Stimulated activated naive CD4-positive, alpha-beta T cell (primary cell): ENCODE results near the gene LAMA2.

Experiments
- DNase-seq, 6 experiments: peaks; one replicate each; lab custom pipeline; 2025; lab: John Stamatoyannopoulos, UW

LAMA2 gene

DNA sequence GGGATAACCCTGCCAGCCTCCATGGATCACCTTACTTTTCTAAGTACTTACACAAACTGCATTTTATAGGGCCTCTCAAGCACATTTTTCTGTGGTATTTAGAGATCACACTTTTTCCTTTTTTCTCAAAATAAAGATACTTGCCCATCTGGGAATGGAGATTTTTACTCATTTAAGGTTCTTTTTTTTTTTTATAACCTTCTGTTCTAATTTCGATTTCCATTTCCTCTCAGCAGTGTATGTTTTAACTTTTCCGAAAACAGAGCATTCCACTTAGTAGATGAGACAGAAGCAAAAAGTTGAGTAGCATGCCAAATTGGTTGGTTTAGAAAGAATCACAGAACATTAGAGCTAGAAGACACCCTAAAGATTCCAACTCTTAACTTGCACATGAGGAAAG is 612.7 kb downstream of the LAMA2 start:
- DNase-seq, result no peak

DNA sequence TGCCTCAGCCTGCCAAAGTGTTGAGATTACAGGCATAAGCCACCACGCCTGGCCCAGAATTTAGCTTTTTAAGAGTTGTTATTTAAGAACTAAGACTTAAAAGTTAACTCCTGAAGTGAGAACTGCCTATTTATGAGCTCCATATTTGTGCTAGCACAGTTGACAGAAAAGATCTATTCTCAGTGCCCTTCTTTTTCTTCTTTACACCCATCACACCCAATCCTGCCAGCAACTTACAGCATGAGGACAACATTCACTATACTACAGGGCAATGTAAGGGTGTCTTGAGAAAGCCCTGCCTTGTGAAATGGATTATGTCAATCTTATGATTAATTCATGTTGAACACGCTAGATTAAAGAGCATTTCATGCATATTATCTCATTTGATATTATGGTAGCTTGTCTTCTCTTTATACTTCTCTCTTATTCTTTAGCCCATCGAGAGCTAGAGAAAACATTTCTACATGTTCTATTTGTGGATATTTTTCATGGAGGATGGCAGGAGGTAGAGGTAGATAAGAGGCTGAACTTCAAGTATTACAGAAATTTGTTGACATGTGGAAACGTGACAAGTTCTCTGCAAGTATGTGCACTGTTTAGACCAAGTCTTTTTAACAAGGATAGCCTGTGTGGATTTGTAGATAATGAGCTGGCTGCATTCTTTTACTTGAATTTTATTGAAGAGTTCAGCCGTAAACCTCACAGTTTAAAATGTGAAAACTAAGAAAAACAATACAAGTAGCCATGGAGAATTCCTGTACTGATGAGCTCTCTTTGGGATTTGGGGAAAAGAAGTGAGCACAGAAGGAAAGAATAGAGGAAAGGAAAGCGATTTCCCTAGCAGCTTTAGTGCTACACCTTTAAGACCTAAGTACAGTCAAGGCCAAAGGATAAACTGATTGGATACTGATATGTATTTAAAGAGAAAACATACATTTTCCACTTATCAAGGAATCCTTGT is 614.8 kb downstream of the LAMA2 start:
- DNase-seq, result no peak

DNA sequence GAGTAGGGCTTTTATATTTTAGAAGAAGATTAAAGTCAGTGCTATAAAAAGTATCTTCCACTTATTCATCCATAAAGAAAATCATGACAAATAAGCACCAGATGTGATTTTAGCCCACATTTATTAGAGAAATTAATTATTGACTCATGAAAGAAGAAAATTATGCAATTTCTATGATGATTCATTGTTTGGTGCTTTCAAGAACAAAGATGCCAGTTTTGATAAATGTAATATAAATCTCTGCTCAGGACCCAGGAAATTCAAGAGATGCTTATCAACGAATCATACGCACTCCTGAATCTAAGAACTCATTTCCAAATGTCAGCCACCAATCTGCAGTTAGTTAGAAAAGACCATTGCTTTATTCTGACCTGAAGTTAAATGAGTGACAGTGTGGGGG is 615.6 kb downstream of the LAMA2 start:
- DNase-seq, result no peak

DNA sequence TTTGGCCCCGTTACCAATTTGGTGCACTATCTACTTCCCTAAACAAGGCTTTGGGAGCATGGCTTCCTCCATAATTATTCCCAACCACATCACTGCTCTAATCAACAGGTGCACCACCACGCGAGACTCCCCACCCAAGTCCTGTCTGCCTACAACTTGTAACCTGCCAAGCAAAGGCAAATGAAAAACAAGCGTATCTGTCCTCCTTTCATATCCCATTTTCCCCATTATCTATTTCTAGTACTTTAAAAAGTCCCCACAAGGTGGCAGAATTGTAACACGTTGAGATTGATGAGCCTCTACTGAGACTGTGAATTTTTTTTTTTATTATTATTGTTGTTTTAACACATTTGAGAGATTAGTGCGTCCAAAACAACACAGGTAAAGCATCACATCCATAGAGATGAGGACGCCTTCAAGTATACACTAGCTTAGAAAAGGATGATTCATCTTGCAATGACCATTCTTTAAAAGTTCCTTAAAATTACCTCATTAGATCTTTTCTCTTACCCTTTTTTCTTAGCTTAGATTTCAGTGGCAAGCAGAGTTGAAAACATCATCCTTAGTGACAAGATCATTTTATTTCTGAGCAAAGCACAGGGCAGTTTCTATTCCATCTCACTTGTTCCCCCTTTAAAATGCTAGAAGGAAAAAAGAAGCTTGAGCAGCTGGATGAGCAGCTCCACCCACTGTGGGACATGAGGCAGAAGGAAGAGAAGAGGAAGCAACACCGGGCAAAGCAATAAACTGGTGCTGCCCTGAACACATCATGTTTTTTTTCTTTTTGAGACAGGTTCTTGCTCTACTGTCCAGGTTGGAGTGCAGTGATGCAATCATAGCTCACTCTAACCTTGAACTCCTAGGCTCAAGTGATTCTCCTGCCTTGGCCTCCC is 616.3 kb downstream of the LAMA2 start:
- DNase-seq, result peak in 4 of 6 experiments; percentile 2 to 64 (median 50)

DNA sequence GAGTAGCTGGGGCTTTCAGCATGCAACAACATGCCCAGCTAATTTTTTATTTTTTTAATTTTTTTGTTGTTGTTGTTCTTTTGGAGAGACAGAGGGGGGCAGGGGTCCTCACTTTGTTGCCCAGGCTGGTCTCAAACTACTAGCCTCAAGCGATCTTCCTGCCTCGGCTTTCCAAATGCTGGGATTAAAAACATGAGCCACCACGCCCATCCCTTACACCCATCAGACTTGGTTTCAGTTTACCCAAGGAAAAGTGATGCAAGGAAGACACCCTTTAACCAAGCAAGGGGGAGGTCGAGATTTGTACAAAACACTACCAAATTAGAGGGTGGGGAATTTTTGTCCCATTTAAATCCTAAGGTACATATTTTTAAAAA is 616.9 kb downstream of the LAMA2 start:
- no peak for DNase-seq

DNA sequence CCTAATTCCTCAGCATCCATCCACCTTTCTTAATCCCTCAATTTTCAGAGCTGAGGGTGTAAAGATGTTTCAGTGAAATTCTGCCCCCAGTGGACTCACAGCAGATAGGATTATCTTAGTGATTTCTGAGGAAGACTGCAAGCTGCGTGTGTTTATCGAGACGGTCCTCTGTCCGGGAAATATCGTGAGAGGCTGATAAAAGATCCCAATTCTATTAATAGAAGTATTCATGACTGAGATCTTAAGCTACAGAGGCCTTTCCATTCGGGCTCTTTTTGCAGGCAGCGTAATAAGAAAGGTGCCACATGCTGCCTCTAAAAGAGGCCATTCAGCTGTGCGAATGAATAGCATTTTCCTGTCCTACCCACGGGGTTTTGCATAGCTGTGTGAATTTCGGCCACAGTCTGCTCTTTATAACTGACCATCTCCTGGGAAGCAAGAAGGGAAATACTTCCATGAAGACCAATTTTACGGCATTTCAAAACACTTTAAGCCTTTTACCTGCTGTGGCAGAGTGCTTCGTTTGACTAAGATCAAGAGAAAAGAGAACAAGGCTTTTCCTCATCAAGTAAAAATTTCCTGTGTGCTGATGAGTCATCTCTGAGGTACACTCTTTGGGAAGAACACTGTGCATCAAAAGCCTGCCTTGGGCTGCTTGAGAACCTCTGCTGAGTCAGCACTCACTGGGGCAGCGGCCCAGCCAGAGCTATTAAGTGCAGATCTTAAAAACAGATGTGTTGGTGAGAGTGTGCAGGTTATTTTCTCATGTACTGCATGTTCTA is 618.2 kb downstream of the LAMA2 start:
- DNase-seq, result no peak

DNA sequence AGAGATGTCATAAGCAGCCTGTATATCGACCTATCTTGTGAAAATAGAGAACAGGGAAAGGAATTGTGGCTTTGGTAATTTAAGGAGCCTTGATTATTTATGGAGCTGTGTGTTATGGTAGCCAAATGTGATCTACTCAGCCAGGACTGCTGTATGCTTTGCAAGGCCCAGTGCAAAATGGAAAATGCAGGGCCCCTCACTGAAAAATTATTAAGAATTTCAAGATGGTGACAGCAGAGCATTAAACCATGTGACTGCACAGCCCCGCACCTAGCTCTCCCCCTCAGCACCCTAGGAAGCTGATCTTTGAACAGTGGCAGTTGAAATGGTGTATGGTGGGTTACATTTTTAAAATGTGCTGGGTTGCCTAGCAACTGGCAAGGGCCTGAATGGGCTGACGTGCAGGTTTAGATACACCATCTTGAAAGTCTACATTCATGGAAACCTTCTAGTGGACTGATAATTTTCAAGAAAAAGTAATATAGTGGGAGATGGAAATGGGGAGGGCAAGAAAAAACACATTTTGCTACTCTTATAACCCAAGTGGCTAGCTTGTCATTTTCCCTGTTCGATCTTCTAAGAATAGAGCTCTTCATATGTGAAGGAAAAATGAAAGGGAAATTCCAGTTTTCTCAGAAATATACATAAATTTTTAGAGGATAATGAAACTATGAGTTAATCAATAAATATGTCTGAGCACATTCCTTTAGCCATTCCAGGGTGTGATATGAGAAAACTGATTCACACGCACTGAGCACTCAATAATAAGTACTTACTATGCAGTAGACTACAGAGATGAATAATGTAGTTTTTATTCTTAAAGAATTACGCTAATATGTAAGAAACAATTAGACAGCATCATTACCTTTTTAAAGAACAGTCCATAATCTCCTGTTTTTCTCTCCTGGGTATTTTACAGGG is 619.1 kb downstream of the LAMA2 start:
- DNase-seq, result no peak

DNA sequence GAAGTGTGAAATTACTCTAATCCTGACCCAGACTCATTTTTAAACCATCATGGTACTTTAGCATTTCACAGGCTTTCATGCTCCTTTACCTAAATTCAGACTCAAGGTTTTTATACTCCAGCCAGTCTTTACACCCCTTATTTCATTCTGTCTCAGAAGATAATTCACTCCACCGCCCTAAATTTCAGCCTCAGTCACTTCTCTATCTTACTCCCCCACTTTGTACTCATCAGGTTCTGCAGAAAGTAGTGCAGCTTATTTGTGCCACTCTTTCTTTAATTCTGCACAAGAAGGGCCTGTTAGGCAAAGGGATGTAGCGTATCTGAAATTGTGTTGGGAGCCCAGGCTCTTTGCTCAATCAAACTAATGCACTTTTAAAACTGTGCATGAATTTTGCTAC is 621.5 kb downstream of the LAMA2 start:
- DNase-seq, result no peak

DNA sequence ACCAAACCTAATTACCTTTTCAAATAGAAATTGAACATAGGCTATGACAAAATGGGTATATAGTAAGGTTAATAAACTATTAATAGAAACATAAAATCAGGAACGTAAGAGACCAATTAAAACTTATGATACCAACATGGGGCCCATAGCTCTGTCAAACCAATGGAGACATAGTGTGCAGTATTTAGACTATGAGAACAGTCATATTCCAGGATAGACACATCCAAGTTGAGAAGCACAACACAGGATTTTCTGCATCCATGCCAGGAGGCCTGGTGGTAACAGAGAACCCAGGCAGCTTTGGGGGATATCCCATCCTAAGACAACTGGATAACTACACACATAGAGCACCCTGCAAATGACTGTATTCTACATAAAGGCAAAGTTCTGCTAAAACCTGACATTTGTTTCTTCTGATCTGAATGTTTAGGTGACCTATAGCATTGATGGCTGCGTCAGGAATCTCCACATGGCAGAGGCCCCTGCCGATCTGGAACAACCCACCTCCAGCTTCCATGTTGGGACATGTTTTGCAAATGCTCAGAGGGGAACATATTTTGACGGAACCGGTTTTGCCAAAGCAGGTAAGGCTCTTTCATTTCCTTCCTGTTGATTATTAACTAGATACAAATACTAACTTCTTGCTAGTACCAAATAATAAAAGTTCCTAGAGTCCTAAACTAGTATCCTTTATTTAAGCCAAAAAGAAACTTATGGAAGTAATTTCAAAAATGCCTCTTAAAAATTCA is 624.3 kb downstream of the LAMA2 start:
- DNase-seq, result no peak

DNA sequence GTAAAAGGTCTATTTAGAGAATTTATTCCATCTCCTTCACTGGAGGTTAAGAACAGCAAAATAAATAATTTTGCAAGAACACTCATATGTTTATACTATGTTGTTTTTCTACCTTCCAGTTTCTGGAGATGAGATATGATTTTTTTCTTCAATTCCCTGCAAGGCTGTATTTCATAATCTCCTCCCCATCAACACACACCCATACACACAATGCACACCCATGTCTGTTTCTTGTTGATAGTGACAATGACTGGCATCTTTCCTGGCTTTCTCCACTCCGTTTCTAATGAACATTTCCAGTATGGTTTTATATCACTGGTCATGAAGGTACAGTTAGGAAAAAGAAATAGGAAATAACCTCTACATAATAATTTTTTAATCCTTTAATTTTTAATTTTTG is 624.9 kb downstream of the LAMA2 start:
- DNase-seq, result no peak

DNA sequence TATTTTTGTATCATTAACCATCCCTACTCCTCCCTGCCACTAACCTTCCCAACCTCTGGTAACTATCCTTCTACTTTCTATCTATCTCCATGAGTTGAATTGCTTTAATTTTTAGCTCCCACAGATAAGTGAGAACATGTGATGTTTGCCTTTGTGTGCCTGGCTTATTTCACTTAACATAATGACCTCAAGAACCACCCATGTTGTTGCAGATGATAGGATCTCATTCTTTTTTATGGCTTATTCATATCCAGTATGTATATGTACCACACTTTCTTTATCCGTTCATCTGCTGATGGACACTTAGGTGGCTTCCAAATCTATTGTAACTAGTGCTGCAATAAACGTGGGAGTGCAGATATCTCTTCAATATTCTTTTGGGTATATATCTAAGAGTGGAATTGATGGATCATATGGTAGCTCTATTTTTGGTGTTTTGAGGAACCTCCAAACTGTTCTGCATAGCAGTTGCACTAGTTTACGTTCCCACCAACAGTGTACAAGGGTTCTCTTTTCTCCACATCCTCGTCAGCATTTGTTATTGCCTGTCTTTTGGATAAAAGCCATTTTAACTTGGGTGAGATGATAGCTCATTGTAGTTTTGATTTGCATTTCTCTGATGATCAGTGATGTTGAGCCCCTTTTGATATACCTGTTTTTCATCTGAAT is 625.7 kb downstream of the LAMA2 start:
- no peak for DNase-seq

DNA sequence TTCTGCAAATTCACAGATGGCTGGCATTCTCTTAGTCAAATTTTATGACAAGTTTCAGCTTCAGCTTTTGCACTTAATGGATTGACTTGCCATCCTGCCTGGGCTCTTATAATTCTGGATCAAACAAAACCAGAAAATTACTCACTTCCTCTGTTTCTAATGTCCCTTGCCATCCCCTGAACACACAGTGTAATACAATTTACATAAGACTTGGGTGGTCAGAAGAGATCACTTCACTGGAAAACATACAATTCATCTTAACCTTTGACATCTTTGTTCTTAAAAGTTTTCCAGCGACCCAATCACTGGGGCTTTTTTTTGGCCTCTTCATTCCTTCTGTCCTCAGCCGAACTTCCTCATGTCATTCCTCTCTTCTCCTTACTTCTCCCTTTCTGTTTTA is 628.0 kb downstream of the LAMA2 start:
- no peak for DNase-seq

DNA sequence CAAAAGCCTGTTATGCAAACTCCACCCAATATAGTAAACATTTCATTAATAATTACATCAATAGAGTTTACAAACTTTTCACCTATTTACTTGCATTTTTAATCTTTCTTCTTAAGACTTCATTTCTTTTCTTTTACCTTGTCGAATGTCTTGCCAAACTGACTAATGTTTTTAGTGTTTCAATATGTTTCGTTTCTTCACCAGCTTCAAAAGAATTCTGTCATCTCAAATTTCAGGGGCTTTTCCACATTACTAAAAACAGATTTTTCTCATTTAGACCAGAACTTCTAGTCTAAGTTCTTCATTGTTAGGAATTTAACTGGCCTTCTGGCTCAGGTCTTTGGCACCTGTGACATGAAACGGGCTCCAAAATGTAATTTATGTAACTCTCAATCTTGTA is 630.5 kb downstream of the LAMA2 start:
- DNase-seq, result no peak

DNA sequence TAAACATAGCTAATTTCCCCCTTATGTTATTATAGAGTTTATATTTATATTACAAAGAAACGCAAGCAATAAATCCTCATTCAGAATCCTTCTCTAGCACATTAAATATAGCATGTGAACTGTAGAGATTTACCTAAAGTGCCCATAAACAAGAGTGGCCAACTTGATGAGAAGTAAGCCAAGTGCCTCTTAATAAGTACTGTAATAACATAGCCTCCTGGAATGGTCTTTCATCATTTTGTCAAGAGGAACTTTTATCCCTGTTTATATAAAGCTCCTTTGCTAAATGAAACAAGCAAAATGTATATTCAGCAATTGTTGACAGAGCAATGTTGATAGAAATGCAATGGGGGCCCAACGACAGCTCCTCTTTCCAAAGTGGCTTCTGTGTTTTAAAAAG is 632.1 kb downstream of the LAMA2 start:
- DNase-seq, result no peak

DNA sequence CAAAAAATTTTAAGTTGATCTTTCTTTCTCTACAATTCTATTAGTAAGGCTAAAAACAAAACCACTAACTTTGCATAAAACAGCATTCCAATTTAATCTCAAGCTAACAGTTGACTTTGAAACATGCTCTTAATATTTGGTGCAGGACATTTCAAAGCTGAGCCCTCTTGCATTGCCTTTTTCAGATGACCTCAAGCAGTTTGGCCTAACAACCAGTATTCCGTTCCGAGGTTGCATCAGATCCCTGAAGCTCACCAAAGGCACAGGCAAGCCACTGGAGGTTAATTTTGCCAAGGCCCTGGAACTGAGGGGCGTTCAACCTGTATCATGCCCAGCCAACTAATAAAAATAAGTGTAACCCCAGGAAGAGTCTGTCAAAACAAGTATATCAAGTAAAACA is 633.1 kb downstream of the LAMA2 start:
- no peak for DNase-seq

DNA sequence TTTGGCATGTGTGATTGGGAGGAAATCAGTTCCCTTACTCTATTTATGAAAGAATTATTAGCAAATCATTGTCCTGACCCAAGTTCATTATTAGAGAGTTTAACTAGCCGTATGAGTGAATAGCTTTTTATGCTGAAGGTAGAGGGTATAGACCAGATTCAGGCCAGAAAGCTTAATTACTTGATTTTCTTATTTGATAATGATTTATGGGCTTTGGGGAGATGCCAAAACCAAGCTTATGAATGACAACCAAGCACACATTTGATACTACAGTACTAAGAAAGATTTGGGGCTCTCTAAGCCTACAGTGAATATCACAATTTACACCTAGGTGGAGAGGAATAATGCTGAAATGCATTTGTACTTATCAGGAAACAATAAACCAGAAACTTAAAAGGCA is 633.8 kb downstream of the LAMA2 start:
- no peak for DNase-seq

DNA sequence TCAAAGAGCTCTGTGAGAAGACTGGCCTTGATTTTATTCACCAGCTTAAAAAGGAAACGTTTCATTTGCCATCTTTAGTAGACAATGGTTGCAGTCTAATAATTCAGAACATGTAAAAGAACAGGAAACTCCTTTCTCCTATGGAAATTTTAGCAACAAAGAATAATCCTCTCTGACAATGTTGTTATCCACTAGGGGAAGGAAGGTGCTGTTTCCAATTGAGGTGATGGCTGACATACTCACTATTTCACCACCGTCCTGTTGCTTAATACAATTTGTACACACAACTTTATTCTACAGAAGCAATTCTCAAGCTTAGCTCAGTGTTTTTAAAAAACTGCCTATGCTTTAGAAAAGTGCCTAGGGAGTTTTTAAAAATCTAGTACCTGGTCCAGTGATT is 634.4 kb downstream of the LAMA2 start:
- no peak for DNase-seq

DNA sequence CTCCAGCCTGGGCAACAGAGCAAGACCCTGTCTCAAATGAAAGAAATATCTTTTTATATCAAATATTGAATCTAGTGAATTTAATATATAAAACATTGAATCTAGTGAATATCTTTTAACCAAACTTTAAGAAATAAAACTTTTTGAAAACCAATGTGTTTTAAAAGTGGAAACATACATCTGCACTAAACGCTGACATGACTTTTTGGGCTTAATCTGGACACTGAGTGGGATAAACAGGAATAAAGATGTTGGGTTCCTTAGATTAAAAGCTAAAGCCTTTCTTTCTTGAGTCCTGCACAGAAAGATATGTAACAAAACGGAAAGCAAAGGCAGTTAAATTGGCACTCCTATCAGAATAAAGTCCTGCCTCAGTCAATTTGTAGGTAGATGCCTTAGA is 636.8 kb downstream of the LAMA2 start:
- DNase-seq, result no peak

DNA sequence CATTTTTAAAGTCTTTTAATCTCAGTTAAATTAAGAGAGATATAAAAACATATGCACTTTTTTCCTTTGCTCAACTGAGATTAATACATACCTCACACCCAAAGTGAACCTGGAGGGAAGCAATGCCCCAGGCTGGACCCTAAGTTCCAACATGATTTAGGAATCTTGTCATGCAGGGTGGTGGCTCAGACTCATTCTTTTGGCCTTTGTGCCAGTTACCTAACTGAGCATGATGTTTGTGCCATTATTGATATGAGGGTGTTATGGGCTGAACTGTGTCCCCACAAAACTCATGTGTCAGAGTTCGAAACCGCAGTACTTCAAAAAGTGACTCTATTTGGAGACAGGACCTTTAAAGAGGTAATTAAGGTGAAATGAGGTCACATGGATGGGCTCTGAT is 639.0 kb downstream of the LAMA2 start:
- DNase-seq, result no peak

DNA sequence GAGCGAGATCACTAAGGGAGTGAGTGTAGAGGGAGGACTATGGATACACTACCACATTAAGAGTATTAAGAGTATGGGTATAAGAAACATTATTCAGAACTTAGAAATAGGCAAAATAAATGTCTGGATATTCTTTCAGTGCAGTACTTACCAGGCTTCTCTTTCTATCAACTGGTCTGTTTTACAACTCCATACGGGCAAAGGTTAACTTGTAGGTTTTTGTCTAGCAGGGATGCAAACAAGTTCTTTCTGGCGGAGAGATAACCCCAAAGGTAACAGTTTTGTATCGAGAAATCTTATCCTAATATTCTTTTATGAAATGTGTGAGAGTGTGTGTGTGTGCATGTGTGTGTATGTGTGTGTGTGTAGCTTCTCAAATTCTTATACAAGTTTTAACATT is 640.9 kb downstream of the LAMA2 start:
- no peak for DNase-seq
